HG03175 (cell line): Measurements from ENCODE around the gene ETV4.

Experiments used
- ATAC-seq: cut with Tn5 transposase; IDR thresholded peaks from one replicate; pipeline ENCODE4 v1.9.1; 2021; ENCODE audit warnings: mild to moderate bottlenecking, moderate library complexity; ENCODE audit not compliant: unreplicated experiment

The ETV4 gene

DNA sequence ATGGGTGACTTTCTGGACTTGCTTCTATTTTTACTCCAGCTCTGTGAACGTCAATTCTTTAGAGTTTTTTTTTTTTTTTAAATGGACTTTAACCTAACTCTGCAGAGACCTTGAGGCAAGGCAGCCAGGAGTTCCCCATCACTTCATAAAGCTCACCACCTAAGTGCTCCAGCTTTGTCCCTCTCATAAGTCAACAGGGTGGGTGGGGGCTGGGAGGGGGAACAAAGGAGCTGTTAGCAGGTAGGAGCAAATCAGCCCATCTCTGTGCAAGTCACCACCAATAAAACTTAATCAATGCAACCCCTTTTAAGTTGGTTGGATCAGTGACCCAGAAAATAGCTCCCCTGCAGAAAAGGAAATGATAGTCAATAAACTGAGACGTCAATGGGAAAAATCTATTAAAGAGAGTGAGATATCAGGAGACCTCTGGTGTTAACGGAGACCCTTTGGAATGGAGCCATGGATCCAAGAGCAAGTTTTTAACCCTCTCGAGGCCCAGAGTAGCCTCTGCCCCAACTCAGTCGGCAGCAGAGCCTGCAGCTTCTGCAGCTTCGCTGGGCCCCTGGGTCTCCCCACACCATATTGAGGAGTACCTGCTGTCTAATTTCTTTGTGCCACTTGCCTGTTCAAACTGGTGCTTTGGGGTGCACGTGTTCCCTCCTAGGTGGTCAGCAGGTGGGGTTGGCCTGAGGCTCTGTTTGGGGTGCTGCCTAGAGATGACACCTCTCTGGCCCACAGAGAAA, 27.6 kb upstream of the ETV4 start:
- ATAC-seq, result no peak

DNA sequence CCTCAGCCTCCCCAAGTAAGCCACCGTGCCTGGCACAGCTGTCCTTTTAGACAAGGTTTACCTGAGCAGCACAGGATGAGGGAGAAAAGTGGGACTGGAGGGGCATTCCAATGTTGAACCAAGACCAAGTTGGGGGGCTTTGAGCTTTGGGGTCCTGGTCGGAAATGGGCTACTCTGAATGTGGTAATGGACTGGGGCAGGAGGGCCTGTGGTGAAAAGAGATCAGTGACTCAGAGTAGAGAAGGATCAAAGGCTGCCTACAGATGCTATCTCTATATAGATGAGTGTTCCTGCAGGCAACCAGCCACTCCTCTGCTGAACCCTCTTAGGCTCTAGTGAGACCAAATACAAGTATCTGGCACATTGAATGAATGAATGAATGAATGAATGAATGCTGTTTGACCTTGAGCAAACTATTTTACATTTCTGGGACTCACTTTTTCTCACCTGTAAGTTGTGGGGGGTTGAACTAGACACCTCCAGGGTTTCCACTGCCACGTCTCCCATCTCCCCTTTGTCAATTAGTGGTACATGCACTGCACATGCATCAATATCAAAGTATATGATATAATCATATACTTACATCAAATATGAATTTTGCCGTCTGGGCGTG, 26.3 kb upstream of the ETV4 start:
- ATAC-seq, result no peak

DNA sequence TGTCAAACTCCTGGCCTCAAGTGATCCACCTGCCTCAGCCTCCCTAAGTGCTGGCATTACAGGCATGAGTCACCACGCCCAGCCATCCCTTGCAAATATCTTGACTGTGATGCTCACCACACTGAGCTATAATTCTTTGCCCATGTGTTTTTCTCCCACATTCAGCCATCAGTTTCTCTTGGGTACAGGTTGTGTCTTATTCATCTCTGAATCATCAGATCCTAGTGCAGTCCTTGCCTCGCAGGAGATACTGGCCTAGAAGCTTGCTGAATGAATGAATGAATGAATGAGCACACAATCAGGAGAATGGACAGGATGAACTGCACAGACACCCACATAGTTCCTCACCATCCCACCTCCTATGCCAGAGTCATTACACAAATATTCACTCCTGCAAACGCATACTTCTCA, 24.4 kb upstream of the ETV4 start:
- no peak for ATAC-seq

DNA sequence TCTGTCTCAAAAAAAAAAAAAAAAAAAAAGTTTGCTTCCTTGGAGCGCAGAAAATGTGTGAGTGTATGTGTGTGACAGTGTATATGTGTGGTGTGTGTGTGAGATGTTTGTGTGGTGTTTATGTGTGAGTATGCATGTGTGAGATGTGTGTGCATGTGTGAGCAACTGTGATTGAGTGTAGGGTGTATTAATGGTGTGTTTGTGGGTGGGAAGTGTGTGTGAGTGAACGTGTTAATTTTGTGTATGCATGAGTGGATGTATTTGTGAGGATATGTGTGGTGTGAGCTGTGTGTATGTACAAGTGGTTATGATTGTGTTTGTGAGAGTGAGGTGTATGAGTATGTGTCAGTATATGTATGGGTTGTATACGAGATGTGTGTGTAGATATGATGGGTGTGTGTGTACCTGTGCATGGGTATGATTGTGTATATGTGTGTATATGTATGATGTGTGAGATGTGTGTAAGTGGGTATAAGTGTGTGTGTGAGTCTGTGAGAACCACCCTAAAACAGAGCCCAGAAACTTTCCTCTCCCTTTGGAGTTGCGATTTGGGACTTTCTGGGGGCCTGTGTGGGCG, 22.5 kb upstream of the ETV4 start:
- no peak for ATAC-seq

DNA sequence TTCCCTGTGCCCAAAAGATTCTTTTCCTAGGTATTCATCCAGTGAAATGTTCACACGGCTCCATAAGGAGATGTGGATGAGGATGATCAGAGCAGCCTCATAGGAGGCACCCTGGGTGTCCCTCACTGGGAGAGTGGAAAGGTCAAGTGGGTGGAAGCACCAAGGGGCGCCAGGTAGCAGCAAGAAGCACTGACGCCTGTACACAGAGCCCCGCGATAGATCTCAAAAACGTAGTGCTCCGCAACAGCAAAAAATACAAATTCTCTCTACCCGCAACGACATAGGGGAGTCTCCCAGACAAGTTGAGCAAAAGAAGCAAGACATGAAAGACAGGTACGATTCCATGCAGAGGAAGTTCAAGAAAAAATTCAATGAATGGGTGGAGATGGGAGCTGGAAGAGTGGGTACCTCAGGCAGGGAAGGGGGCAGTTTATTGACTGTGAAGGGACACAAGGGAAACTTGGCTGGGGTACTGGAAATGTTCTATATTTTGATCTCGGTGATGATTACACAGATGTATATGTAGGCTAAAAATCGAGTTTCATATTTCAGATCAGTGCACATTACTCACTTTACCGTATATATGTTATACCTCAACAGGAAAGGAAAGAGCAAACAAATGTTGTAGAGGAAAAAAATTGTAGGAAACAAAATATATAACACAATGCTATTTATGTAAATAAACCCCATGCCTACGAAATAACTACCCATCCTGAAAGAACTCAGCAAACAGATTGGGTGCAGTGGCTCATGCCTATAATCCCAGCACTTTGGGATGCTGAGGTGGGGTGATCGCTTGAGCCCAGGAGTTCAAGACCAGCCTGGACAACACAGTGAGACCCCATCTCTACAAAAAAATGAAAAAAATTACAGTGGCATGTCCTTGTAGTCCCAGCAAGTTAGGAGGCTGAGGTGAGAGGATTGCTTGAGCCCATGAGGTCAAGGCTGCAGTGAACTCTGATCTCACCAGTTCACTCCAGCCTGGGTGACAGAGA, 17.8 kb upstream of the ETV4 start:
- ATAC-seq, result no peak

DNA sequence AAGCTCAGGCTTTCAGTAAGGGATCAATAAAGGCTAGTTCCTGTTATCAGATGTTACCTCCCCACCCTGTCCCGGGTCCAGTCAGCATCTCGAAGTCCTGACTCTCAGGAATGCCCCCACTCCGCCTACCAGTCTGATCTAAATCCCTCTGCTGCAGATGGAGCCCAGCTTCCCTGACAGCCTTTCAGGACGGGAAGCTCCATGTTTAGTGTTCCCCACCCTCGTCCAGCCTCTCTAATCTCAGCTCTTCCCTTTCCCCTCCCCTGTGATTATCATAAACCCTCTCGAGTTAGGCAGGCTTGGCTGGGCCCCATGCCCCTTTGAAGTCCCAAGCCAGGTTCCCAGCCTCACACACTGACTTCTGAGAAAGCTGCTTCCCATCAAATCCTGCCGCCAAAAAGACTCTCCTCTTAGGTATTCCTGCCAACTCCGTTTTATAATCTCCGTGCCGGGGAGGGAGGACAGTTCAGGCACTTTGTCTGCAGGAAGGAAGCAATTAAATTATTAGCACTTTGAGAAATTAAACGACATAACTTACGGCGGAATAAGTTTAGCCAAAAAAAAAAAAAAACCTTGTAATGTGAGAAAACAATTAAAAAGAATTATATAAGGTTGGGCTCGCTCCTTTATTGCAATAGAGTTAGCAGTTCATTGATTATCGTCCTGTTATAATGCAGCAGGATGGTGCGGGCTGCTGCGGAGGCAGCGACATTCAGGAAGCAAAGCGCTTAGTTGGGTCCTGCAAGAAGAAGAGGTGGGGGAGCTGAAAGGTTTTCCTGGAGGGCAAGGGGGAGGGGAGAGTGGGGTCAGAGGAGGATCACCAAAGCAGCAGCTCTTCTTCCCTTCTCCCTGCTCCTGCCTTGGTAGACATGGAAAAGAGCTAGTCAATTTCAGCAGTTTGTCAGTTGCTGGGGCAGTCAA, 16.8 kb upstream of the ETV4 start:
- no peak for ATAC-seq

DNA sequence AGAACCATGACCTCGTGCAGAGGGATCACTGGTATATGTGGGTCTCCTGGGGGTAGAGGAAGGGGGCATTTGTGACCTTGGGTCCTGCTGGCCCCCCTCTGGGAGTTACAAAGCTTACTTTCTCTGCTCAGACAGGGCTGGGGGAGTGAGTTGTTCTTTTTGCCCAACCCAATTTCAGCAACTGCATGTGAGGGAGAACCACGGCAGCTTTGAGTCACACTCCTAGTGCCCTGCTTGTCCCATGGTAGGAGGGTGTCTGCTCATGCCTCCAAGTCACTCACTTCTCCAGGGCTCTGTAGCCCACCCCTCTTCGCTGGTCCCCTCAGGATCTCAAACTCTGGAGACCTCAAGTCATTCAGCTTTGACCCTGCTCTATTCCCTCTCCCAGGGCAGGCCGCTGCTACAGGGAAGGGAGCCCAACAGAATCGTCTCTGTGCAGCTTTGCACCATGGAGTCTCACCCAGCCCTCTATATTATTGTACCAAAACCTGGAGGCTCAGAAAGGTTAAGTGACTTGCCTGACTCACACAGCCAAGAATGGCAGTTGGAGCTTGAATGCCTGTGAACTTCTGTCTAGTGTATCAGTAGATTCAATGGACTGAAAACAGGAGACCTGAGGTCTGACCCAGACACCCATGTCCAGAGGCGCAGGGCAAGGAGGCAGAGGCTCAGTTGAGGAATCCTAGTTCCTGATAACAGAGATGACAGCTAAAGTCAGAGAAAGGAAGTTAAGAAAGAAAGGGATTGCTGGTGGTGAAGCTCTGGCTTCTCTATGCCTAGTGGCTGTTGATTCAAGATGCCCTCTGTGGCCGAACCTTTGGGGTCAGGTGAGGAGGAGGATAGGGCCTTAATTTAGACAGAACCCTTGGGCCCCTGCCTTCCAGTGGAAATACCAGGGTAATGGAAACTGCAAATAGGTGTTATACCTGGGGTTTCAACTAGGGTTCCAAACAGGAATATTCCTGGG, 14.6 kb upstream of the ETV4 start:
- ATAC-seq, result no peak

DNA sequence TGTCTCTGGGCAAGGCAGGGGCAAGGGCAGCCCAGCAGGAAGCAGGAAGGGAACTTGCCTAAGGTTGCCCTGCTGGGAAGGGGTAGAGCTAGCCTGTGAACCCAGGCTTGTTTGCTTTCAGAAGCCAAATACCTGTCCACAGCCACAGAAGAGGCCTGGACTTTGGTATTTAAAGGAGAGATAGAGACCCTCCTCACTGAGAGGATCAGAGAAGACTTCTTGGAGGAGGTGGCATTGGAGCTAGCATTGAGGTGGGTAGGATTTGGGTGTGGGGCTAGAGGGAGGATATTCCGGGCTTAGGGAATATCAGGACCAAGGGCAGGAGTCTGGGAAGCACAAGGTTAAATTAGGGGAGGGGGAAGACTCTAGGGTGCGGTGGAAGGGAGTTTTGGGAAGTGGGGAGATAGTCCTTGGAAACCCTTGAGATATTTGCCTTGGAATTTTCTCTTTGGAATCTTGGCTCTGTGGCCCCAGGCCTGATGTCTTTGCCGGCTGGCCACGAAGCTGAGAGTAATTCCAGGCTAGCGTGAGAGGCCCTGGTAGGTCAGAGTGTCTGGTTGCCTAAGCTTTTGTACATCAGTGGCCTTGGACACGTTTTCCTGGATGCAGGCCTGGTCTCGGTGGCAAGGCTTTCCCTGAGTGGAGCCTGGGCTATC, 13.1 kb upstream of the ETV4 start:
- ATAC-seq, result no peak

DNA sequence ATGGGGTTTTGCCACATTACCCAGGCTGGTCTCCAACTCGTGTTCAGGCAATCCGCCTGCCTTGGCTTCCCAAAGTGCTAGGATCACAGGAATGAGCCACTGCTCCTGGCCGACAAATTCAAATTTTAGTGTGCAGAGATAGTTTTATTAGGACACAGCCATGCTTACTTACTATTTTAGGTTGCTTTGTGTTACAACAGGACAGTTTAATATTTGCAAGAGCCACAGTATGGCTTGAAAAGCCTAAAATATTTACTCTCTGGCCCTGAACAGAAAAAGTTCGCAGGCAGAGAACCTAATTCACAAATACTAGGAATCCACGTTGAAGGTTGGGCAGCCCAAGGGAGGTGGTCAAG, 12.6 kb upstream of the ETV4 start:
- ATAC-seq, result no peak

DNA sequence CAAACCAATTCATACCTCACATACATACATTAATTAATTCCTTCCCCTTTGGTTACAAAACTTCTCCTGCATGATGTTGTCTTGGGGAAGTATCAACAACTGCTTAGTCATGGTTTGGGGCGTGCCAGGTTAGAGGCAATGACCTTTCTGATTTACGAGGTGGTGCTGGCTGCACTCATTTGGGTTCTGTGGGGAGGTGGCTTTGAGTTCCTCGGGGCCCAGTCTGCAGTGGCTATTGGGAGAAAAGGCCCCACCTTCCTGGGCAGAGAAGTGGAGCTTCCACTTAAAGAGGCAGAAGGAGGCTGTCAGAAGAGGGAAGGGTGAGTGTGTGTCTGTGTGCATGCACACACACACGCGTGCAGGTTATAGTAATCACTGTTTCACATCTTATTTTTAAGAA, 10.2 kb upstream of the ETV4 start:
- ATAC-seq, result no peak

DNA sequence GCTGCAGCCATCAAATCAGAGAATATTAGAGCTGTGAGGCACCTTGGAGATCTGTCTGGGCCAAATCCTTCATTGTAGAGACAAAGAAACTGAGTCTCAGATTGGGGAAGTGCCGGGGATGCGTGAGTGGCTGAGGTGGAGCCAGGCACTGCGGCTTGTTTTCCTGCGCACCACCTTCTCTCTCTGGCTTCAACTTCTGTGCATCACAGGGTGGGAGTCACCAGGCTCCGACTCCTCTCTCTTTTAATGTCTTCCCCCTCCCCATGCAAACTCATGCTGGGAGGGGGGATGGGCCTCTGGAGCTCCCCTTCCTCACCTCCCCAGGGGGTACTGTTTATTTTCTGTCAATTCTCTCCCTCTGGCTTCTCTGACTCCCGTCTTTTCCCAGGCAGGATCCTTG, 8.7 kb upstream of the ETV4 start:
- ATAC-seq, result no peak

DNA sequence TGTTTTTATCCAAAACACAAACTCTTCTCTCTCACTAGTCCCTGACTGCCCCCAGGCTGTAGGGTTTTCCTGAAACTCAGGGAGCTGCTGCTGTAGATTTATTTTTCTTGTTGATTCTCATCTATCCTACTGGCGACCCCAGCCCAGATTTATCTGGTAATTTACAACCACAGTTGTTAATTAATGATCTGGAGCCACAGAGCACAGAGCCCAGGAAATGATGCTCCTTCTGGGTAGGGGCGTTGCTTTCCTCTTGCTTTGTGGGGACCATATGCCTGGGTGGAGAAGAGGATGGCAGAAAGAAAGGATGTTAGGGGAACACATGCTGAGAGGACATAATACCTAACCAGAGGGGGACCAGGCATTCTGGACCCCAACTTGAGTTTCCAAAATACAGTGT, 7.4 kb upstream of the ETV4 start:
- ATAC-seq, result no peak

DNA sequence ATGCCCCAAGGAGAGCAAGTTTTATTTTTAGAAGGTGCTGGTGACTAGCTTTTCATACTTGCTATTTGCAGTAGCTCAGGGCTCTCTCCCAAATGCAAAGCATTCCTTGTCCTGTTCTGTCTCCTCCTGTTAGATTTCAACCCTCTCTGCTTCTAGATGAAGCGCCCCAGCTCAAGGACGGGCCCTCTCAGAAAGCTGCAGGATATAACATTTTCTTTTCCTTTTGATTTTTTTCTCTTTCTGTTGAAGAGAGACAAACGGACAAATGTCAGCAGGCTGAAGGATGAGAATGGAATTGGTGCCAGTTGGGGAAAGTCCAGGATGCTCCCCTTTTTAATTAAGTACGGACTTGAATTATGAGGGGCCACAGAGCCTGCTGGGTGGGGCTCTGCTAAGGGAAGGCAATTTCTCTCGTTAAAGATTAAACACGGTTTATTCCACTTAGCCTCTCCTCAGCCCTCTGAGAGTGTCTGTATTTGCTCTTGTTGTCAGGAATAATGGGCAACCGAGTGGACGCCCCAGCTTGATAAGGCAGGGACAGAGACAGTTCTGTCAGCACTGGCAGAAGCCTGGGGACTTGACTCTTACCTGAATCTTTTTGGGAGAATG, 6.2 kb upstream of the ETV4 start:
- ATAC-seq, result no peak

DNA sequence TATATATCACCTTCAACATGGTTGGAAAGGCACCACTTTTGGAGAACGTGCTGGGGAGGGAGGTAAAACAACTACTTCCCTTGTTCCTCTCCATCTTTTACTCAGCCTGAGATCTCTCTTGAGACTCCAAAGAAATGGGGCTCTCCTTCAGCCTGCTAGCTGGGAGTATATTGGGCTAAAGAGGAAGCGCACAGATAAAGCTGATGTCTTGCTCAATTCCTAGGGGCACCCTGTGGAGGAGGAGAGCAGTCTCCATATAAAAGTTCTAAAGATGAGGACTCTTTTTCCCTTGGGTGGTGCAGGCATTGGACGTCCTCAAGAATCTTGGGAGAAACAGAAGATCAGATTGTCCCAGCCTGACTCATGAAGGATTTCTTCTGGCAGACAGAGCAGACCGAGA, 4.6 kb upstream of the ETV4 start:
- ATAC-seq, result no peak

DNA sequence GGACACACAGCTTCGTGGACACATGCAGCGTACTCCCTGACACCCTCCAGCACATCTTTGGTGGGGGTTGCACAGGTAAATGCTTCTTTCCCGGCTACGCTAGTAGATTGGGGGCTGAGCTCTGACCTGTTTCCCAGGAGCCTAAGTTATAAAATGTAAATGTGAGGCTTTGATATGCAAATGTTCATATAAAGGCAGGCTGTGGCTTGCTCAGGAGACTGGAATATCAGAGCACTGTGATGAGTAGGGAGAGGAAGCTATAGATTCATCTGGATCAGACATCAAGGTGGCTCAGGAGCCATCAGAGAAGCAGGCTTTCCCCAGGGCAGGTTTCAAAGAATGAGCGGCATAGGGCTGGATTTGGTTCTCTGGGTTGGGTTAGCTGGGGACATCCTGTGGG, 3.4 kb upstream of the ETV4 start:
- no peak for ATAC-seq

DNA sequence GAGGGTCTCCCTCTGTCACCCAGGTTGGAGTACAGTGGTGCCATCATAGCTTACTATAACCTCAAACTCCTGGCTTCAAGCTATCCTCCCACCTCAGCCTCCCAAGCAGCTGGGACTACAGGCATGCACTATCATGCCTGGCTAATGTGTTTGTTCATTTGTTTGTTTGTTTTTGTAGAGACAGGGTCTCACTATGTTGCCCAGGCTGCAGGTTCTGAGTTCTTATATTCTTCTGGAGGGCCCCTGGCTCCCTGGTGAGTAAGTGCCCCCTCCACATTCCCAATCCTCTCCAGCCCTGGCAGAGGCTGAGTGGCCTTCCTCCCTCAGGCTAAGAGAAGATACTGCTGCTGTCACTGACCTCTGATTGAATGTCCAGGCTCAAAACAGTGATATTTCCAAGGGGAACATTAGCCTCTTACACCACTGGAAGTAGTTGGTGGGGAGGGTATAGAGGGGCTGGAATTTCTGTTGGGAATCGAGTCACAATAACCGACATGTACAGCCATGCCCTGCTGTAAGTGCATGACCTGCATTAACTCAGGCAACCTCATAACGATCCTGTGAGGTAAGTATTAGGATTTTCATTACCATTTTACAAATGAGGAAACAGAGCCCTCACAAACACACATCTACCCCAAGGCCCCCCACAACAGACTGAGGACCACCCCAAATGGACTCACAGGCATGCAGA, 2.7 kb upstream of the ETV4 start:
- no peak for ATAC-seq

DNA sequence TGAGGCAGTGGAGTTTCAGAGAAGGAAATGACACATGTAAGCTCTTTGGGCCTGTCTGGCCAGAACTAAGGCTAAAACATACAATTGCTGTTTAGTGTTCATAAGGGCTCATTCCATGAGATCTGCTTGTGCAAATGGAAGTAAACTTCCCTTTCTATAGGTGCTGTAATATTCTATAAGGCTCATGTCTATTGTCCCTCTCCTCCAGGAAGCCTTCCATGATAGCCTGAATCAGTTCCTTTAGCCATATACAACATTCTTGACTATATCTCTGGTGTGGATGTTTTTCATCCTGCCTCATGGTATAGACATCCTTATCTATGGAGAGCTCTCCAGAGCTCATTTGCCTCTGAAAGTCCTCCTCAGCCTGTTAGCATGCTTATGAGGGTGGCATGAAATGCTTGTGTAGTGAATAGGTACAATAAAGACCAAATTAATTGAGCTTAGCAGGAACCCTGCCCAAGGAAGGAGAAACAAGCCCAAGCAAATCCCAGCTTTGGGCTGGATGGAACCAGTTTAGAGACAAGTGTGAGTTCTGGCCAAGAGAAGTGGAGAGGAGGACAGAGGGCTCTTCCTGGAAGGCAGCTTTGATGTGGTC, 1.6 kb upstream of the ETV4 start:
- ATAC-seq, result no peak
